IMR-90 (cell line): ENCODE data around the gene GALNT13. TPM values are rescaled to one million over a fixed set of nuclear protein-coding genes. Genes with fewer than 3 reads are reported as not detected.

Experiments used
- ATAC-seq: fragments of 200-7000 bp; cut with Tn5 transposase; 2 replicates; pipeline ENCODE4 v1.9.1; 2020; ENCODE audit warnings: low read depth, mild to moderate bottlenecking, moderate library complexity
- BruUV-seq: library from RNA; stranded (reverse); fragments of 400-500 nt; replicated peaks from 2 replicates; lab custom pipeline; 2021; lab: Mats Ljungman, UMichigan
- CTCF ChIA-PET: fragments of 300-600 bp; formaldehyde crosslinking; extraction: SDS; loops from one replicate; lab custom pipeline; 2021; ENCODE audit warnings: antibody characterized with exemption; lab: Yijun Ruan, JAX
- POLR2A ChIA-PET: fragments of 300-600 bp; sonication (Branson Sonifier 250); formaldehyde crosslinking; loops from one replicate; lab custom pipeline; 2022; ENCODE audit warnings: antibody characterized with exemption; ENCODE audit not compliant: unreplicated experiment; lab: Charles Lee
- DNase-seq: peaks from one replicate; pipeline ENCODE4 v3.0.0; 2013
- H2AFZ ChIP-seq: replicated peaks from 2 replicates; pipeline ENCODE3; 2013; ENCODE audit warnings: low read length, mild to moderate bottlenecking; ENCODE audit not compliant: poor library complexity
- H2AK5ac ChIP-seq: 2 replicates; pipeline ENCODE4 v1.6.1; 2013; ENCODE audit warnings: low read depth, low read length, inconsistent platforms
- H2AK9ac ChIP-seq: replicated peaks from 2 replicates; pipeline ENCODE3; 2013; ENCODE audit warnings: mild to moderate bottlenecking, low read depth, low read length, moderate library complexity; ENCODE audit not compliant: poor library complexity
- H2BK120ac ChIP-seq: 2 replicates; pipeline ENCODE4 v1.6.1; 2013; ENCODE audit warnings: low read depth, low read length, inconsistent platforms
- H2BK15ac ChIP-seq: 3 replicates; pipeline ENCODE4 v1.6.1; 2013; ENCODE audit warnings: low read depth, low read length, inconsistent platforms
- H2BK20ac ChIP-seq: 2 replicates; pipeline ENCODE4 v1.6.1; 2013; ENCODE audit warnings: low read depth, mild to moderate bottlenecking, inconsistent platforms, low read length, moderate library complexity
- H2BK5ac ChIP-seq: 2 replicates; pipeline ENCODE4 v1.6.1; 2013; ENCODE audit warnings: mild to moderate bottlenecking, low read depth, low read length, inconsistent platforms; ENCODE audit not compliant: poor library complexity, severe bottlenecking
- H3K14ac ChIP-seq: replicated peaks from 2 replicates; pipeline ENCODE4 v1.6.1; 2013; ENCODE audit warnings: low read depth, low read length, inconsistent platforms
- H3K18ac ChIP-seq: 2 replicates; pipeline ENCODE4 v1.6.1; 2013; ENCODE audit warnings: low read depth, low read length, control low read depth
- H3K23ac ChIP-seq: 2 replicates; pipeline ENCODE4 v1.6.1; 2013; ENCODE audit warnings: low read depth, low read length, inconsistent platforms
- H3K27ac ChIP-seq: 2 replicates; pipeline ENCODE4 v1.5.1; 2013; ENCODE audit warnings: mild to moderate bottlenecking, control low read depth, low read length; ENCODE audit not compliant: insufficient read depth
- H3K27me3 ChIP-seq: 2 replicates; pipeline ENCODE4 v1.6.1; 2013; ENCODE audit warnings: low read length; ENCODE audit not compliant: control insufficient read depth, insufficient read depth
- H3K36me3 ChIP-seq: 2 replicates; pipeline ENCODE4 v1.6.1; 2013; ENCODE audit warnings: low read length, mixed read lengths; ENCODE audit not compliant: control insufficient read depth, insufficient read depth
- H3K4ac ChIP-seq: 2 replicates; pipeline ENCODE4 v1.6.1; 2013; ENCODE audit warnings: low read depth, low read length, inconsistent platforms
- H3K4me1 ChIP-seq: 2 replicates; pipeline ENCODE4 v1.6.1; 2013; ENCODE audit warnings: low read length, mixed read lengths; ENCODE audit not compliant: control insufficient read depth, insufficient read depth
- H3K4me2 ChIP-seq: 2 replicates; pipeline ENCODE4 v1.6.1; 2013; ENCODE audit warnings: low read depth, mild to moderate bottlenecking, control low read depth, low read length, moderate library complexity
- H3K4me3 ChIP-seq: 2 replicates; pipeline ENCODE4 v1.5.1; 2013; ENCODE audit warnings: low read depth, mild to moderate bottlenecking, control low read depth, low read length, moderate library complexity; ENCODE audit not compliant: insufficient read depth
- H3K56ac ChIP-seq: 2 replicates; pipeline ENCODE4 v1.6.1; 2013; ENCODE audit warnings: low read length, inconsistent platforms; ENCODE audit not compliant: insufficient read depth; ENCODE audit errors: extremely low read depth
- H3K79me1 ChIP-seq, 2 experiments: 2 replicates each; pipeline ENCODE4 v1.6.1; 2013; ENCODE audit warnings: low read length in 2 of 2, inconsistent platforms in 1 of 2, low read depth in 1 of 2
- H3K9ac ChIP-seq: 2 replicates; pipeline ENCODE4 v1.6.1; 2013; ENCODE audit warnings: low read depth, low read length, control low read depth
- H3K9me1 ChIP-seq: 2 replicates; pipeline ENCODE4 v1.6.1; 2013; ENCODE audit warnings: low read length, inconsistent platforms; ENCODE audit not compliant: insufficient read depth
- H3K9me3 ChIP-seq: 2 replicates; pipeline ENCODE4 v1.6.1; 2013; ENCODE audit warnings: low read length; ENCODE audit not compliant: control insufficient read depth, insufficient read depth
- H4K20me1 ChIP-seq: 2 replicates; pipeline ENCODE4 v1.6.1; 2013; ENCODE audit warnings: low read length, inconsistent platforms; ENCODE audit not compliant: insufficient read depth
- H4K5ac ChIP-seq: 2 replicates; pipeline ENCODE4 v1.6.1; 2013; ENCODE audit warnings: mild to moderate bottlenecking, low read depth, low read length, control low read depth
- H4K8ac ChIP-seq, 2 experiments: 2 replicates each; pipeline ENCODE4 v1.6.1; 2013; ENCODE audit warnings: low read depth in 2 of 2, low read length in 2 of 2, control low read depth in 1 of 2, inconsistent platforms in 1 of 2
- H4K91ac ChIP-seq: 2 replicates; pipeline ENCODE4 v1.6.1; 2013; ENCODE audit warnings: low read depth, low read length, inconsistent platforms; ENCODE audit not compliant: insufficient read depth
- CEBPB ChIP-seq: IDR thresholded peaks from 2 replicates; pipeline ENCODE4 v1.6.1; 2012; ENCODE audit warnings: low read depth, low read length, improper control_type of control experiment
- CHD1 ChIP-seq: IDR thresholded peaks from 2 replicates; pipeline ENCODE4 v1.6.1; 2012; ENCODE audit warnings: low read depth, low read length, improper control_type of control experiment
- CTCF ChIP-seq: conservative IDR thresholded peaks from 2 replicates; pipeline ENCODE4 v1.5.1; 2012; ENCODE audit warnings: mild to moderate bottlenecking, low read depth, low read length, improper control_type of control experiment
- FOS ChIP-seq: fragments of 150-350 bp; IDR thresholded peaks from 2 replicates; pipeline ENCODE4 v1.6.1; 2016; ENCODE audit warnings: low read depth, low read length
- MAFK ChIP-seq: IDR thresholded peaks from 2 replicates; pipeline ENCODE4 v1.6.1; 2012; ENCODE audit warnings: low read depth, low read length, improper control_type of control experiment
- MAZ ChIP-seq: IDR thresholded peaks from 2 replicates; pipeline ENCODE4 v1.6.1; 2012; ENCODE audit warnings: low read depth, mild to moderate bottlenecking, low read length, improper control_type of control experiment, moderate library complexity, borderline replicate concordance
- MXI1 ChIP-seq: IDR thresholded peaks from 2 replicates; pipeline ENCODE4 v1.6.1; 2012; ENCODE audit warnings: low read depth, mild to moderate bottlenecking, low read length, moderate library complexity, borderline replicate concordance
- NFE2L2 ChIP-seq: fragments of 150-350 bp; IDR thresholded peaks from 2 replicates; pipeline ENCODE4 v1.6.1; 2016; ENCODE audit warnings: low read depth, mild to moderate bottlenecking, low read length
- POLR2A ChIP-seq: IDR thresholded peaks from 2 replicates; pipeline ENCODE4 v1.6.1; 2012; ENCODE audit warnings: mild to moderate bottlenecking, low read depth, low read length
- RAD21 ChIP-seq: IDR thresholded peaks from 2 replicates; pipeline ENCODE4 v1.6.1; 2012; ENCODE audit warnings: low read length, improper control_type of control experiment
- RCOR1 ChIP-seq: IDR thresholded peaks from 2 replicates; pipeline ENCODE4 v1.6.1; 2012; ENCODE audit warnings: mild to moderate bottlenecking, low read length, improper control_type of control experiment; ENCODE audit not compliant: insufficient replicate concordance
- RFX5 ChIP-seq: IDR thresholded peaks from 2 replicates; pipeline ENCODE4 v1.8.0; 2012; ENCODE audit warnings: low read depth, mild to moderate bottlenecking, low read length, moderate library complexity
- SMC3 ChIP-seq: fragments of 150-350 bp; IDR thresholded peaks from 2 replicates; pipeline ENCODE4 v1.6.1; 2016; ENCODE audit warnings: low read depth, mild to moderate bottlenecking, antibody characterized with exemption, low read length, moderate library complexity
- USF2 ChIP-seq: fragments of 150-350 bp; IDR thresholded peaks from 2 replicates; pipeline ENCODE4 v1.6.1; 2017; ENCODE audit warnings: mild to moderate bottlenecking, antibody characterized with exemption, low read length, low read depth
- WGBS, 2 experiments: methylation state at CpG; one replicate each; pipeline versions ENCODE4 v1.1.5 to v1.1.7; 2013; ENCODE audit warnings: missing lambda C conversion rate in 2 of 2; ENCODE audit not compliant: insufficient read length in 1 of 2; ENCODE audit errors: extremely low coverage in 2 of 2; 5-methylcytosine and 5-hydroxymethylcytosine counted together
- dilution Hi-C: fragments of 300-500 bp; cut with HindIII; formaldehyde crosslinking; loops from one replicate; pipeline ENCODE4 v1.14.3; 2018; ENCODE audit warnings: low sequenced_read_pairs; ENCODE audit not compliant: unreplicated experiment
- in situ Hi-C: fragments of 300-500 bp; cut with MboI; formaldehyde crosslinking; loops from 3 replicates; pipeline ENCODE4 v1.14.3; 2019; ENCODE audit warnings: low sequenced_read_pairs, inconsistent platforms, mixed read lengths
- intact Hi-C: fragments of 100-400 bp; cut with micrococcal nuclease; formaldehyde crosslinking; loops from 2 replicates; pipeline ENCODE4 v1.10.0; 2022
- polyA plus RNA-seq, 3 experiments: library from polyadenylated mRNA; depleted of rRNA; stranded (reverse); fragments of >200 nt; gene quantifications; 2 replicates each; pipeline ENCODE4 v1.2.3, GENCODE V29; 2012; ENCODE audit warnings: low replicate concordance in 1 of 3
- total RNA-seq: library from RNA; depleted of rRNA; stranded (reverse); fragments of >200 nt; gene quantifications from 2 replicates; pipeline ENCODE4 v1.2.3, GENCODE V29; 2012
- TF ChIP-seq, protein P1 (sequence below): fragments of 150-350 bp; IDR thresholded peaks from 2 replicates; pipeline ENCODE4 v1.6.1; 2016; ENCODE audit warnings: low read depth, mild to moderate bottlenecking, low read length, moderate library complexity, borderline replicate concordance

Gene GALNT13
- total and polyA plus RNA-seq, 2 of the 4 experiments (the other 2 are of a cell fraction): 0.03 TPM; not detected in 1

DNA sequence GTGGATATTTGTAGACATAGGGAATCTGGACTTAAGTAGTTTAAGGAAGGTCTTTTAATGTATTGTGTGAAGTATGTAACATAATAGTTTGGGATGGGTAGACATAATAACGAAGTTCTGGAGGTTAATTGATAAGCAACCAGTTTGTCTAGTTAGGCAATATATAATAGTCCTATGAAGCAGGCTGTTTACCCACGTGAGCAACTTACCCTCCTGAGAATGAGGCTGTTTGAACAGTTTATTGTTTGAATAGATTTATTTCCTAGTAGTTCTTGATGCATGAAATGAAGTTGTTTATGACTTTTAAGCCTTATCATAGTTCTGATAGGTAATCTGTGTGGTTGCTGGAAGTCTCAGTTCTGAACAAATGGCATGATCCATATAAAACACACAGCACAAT lies 361.5 kb downstream of the GALNT13 start:
- CTCF ChIA-PET: no interaction called here
- TF ChIP-seq RCOR1 (no peak), MAZ (no peak), MXI1 (no peak), POLR2A (no peak), RFX5 (no peak), USF2 (no peak), CTCF (no peak), CEBPB (no peak), NFE2L2 (no peak), SMC3 (no peak), CHD1 (no peak), FOS (no peak), RAD21 (no peak), MAFK (no peak)
- TF ChIP-seq, protein P1, sequence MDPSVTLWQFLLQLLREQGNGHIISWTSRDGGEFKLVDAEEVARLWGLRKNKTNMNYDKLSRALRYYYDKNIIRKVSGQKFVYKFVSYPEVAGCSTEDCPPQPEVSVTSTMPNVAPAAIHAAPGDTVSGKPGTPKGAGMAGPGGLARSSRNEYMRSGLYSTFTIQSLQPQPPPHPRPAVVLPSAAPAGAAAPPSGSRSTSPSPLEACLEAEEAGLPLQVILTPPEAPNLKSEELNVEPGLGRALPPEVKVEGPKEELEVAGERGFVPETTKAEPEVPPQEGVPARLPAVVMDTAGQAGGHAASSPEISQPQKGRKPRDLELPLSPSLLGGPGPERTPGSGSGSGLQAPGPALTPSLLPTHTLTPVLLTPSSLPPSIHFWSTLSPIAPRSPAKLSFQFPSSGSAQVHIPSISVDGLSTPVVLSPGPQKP: no peak
- no peak overlapping the region for H3K9ac ChIP-seq
- no peak overlapping the region for H2BK20ac ChIP-seq
- POLR2A ChIA-PET: no interaction called here
- no peak overlapping the region for H3K4ac ChIP-seq
- in situ Hi-C loops: no loop called here
- H2BK15ac ChIP-seq: no peak overlapping the region
- intact Hi-C loops: no loop called here
- no peak overlapping the region for H2BK5ac ChIP-seq
- no peaks in the 10 kb centered on the region for H3K4me1 ChIP-seq
- no peak overlapping the region for H3K18ac ChIP-seq
- no peak overlapping the region for H3K4me3 ChIP-seq
- H2AK5ac ChIP-seq: no peak overlapping the region
- no peak overlapping the region for H3K56ac ChIP-seq
- BruUV-seq: no TSS peak
- H4K5ac ChIP-seq: no peak overlapping the region
- H3K27me3 ChIP-seq: no peaks in the 10 kb centered on the region
- WGBS, 2 experiments: no CpG with 5 or more reads among the region's 2 CpGs
- ATAC-seq: no peak
- no peak overlapping the region for H4K91ac ChIP-seq
- H3K9me1 ChIP-seq: no peaks in the 10 kb centered on the region
- no peak overlapping the region for H3K14ac ChIP-seq
- H3K27ac ChIP-seq: no peak overlapping the region
- no peak for DNase-seq
- H2BK120ac ChIP-seq: no peak overlapping the region
- H3K9me3 ChIP-seq: 0 out of 2 replicates have a peak, but pooled peaks cover 2% of the 10 kb centered on the region
- no peak overlapping the region for H3K23ac ChIP-seq
- dilution Hi-C loops: no loop called here
- no peak overlapping the region for H2AFZ ChIP-seq
- H4K20me1 ChIP-seq: no peaks in the 10 kb centered on the region
- no peaks in the 10 kb centered on the region for H3K79me1 ChIP-seq
- H4K8ac ChIP-seq: no peak overlapping the region
- no peak overlapping the region for H3K4me2 ChIP-seq
- no peak overlapping the region for H2AK9ac ChIP-seq
- no peaks in the 10 kb centered on the region for H3K36me3 ChIP-seq
